ENCODE data around the gene DNAAF8.

GRCh38 chr16:4778050-4778392 is 43.7 kb downstream of the DNAAF8 start:
- TF ChIP-seq TAF1 (IDR thresholded peaks at IDR 0.05; ENCODE audit: borderline replicate concordance, low read depth, low read length) = no peak
- no peak for TF ChIP-seq POLR2A (IDR thresholded peaks at IDR 0.05; ENCODE audit: low read depth, low read length)
